Stimulated activated naive CD8-positive, alpha-beta T cell treated with anti-CD3 and anti-CD28 coated beads, Interleukin-15, Interleukin-2, amounts not matched to agents 100 ng/mL and 50 ng/mL, for 24 hours (primary cell): ENCODE measurements around the gene ITK.

Experiments
- H3K27ac Mint-ChIP-seq: one replicate; pipeline ENCODE4 v1.8.0; 2021; ENCODE audit warnings: mild to moderate bottlenecking, mixed read lengths
- H3K27me3 Mint-ChIP-seq: one replicate; pipeline ENCODE4 v1.8.0; 2021; ENCODE audit warnings: mixed read lengths
- H3K36me3 Mint-ChIP-seq: one replicate; pipeline ENCODE4 v1.8.0; 2021; ENCODE audit warnings: low read depth, mixed read lengths
- H3K4me1 Mint-ChIP-seq: one replicate; pipeline ENCODE4 v1.8.0; 2021; ENCODE audit warnings: low read depth, mixed read lengths
- H3K4me3 Mint-ChIP-seq: one replicate; pipeline ENCODE4 v1.8.0; 2021; ENCODE audit warnings: mild to moderate bottlenecking, mixed read lengths
- H3K9me3 Mint-ChIP-seq: one replicate; pipeline ENCODE4 v1.8.0; 2021; ENCODE audit warnings: mixed read lengths

Gene ITK

DNA sequence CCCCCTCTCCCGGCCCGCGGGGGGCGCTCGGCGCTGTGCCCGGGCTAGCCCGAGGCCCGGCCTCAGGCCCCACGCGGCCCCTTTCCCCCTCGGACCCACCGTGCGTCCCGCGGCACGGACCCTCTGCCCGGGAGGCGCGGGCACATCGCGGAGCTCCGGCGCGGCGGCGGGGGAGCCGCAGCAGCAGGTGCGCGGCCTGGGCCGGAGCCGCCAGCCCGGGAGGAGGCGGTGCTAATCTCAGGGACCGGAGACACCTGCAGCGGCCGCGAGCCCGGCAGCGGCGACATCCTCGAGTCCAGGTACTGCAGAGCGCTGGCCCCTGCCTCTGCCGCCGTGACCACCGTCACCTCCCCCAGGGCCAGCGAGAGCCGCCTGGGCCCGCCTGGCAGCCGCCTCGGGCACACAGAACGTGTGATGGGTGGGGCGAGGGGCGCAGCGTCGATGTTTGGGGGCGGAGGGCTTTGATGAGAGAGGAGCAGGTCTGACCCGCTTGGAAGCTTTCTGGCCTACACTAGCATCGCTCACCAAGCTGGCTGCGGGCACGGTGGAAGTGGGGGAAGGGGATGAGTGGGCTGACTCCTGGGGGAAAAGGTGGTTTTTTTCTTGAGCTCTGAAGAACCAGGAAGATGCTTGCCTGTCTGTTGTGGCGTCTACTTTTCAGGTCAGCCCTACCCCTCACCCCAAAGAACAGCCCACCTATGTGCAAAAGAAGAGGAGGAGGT, 85.8 kb downstream of the ITK start:
- H3K36me3 Mint-ChIP-seq, result peaks cover 38% of the 10 kb centered on the region

DNA sequence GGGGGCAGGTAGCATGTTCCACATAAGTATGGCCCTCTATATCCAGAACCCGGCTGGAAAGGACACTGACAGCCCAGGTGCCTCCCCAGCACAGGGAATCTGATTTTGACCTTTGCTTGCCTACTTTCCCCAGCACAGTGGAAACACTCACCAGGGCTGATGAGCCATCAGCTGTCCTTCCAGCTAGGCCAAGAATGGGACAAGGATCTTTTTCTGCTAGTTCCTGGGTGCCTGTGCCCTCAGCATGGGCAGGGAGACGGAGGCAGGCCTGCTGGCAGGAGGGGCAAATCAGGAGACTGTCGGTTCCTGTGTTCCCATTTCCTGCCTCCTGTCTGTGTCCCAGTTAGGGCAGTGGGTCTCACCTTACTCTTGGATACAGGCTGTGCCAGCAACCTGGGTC, 86.4 kb downstream of the ITK start:
- H3K27me3 Mint-ChIP-seq, result no peaks in the 10 kb centered on the region
- peak overlapping the region; percentile 95 for H3K27ac Mint-ChIP-seq
- H3K4me3 Mint-ChIP-seq, result peak overlapping the region; percentile 82
- H3K9me3 Mint-ChIP-seq, result no peaks in the 10 kb centered on the region
- peaks cover 44% of the 10 kb centered on the region for H3K36me3 Mint-ChIP-seq
- peaks cover 83% of the 10 kb centered on the region for H3K4me1 Mint-ChIP-seq

More for the DNA sequence above, 85.8 kb downstream of the ITK start:
- Mint-ChIP-seq H3K4me1 (peaks cover 79% of the 10 kb centered on the region), H3K9me3 (no peaks in the 10 kb centered on the region), H3K27me3 (no peaks in the 10 kb centered on the region), H3K4me3 (peak overlapping the region; percentile 82), H3K27ac (peak overlapping the region; percentile 95)

DNA sequence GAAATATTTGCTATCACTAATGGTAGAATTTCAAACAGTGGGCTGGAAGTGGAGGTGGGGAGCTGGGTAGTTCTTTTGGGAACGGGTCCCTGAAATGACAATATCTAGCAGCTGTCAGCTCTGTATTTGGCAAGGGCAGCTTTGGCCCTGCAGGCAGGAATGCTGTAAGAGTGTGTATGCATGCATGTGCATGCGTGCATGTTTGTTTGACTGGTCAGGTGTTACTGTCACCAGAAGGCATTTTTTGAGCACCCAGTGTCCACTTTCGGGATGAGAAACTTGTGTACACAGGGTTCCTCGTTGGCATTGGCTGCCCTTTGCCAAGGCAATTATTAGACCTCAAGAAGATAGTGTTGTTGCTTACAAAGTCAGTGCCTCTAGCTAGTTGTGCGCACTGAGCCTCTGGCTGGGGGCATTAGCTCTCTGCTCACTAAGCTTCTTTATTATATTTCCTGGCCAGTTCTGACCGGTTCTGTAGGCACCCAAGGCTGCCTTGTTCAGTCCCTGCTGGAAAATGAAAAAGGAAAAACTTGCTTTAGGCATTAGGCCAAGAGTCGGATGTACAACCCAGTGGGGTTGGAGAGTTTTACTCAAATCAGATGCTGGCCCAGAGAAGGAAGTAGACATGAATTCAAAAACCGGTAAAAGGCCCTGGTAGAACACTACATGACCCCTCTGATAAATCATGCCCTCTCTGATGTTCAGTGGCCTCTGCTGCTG, 87.3 kb downstream of the ITK start:
- no peaks in the 10 kb centered on the region for H3K27me3 Mint-ChIP-seq
- H3K36me3 Mint-ChIP-seq, result peaks cover 44% of the 10 kb centered on the region
- H3K27ac Mint-ChIP-seq, result peak overlapping the region; percentile 95
- peak overlapping the region; percentile 82 for H3K4me3 Mint-ChIP-seq
- peaks cover 92% of the 10 kb centered on the region for H3K4me1 Mint-ChIP-seq
- no peaks in the 10 kb centered on the region for H3K9me3 Mint-ChIP-seq

DNA sequence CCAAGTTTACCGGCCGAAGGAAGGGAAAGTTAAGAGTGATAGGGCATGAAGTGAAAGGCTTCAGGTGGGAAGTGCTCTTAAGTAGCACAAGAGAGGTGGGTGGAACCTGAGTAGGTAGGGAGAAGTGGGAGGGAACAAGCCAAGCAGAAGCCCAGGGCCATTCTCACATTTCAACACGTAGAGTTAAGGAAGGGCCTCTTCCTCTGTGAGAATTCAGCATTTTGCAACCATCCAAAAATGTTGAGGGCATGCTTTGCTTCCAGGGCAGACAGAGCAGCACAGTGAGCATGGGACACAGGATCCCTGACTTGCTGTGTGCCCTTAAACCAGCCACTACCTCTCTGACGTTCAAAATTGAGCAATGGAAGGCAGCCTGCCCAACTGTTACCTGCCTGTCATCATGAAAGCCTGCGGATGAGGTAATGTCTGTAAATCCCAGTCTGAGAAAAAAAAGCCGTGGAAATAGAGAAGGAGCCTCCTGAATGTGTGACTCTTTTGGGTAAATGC, 88.6 kb downstream of the ITK start:
- Mint-ChIP-seq H3K9me3 (no peaks in the 10 kb centered on the region), H3K36me3 (peaks cover 44% of the 10 kb centered on the region), H3K27me3 (no peaks in the 10 kb centered on the region), H3K4me3 (peak overlapping the region; percentile 82), H3K4me1 (peaks cover 92% of the 10 kb centered on the region), H3K27ac (peak overlapping the region; percentile 96)

DNA sequence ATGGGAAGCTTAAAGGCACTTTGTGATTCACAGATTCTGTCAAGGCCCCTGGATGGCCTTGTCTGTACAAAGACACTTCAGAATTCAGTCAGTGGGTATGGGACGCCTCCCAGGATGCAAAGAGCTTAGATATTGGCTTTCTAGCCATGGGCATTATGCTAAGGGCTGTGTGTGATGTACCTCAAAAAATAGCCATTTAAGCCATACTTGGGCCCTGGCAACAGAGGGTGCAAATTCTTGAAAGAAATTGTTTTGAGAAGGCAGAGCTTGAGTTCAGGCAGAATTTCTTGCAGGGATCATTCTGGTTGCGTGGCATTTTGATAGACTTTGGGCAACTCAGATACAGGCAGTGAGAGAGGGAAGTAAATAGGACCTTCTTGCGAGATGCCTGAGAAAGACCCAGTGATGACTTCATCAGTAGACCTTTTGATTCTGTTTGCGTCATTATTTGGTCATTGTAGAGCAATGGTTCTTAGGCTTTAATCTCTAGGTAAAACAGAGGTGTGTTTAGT, 89.2 kb downstream of the ITK start:
- H3K27ac Mint-ChIP-seq, result peak overlapping the region; percentile 96
- H3K36me3 Mint-ChIP-seq, result peaks cover 48% of the 10 kb centered on the region
- H3K4me3 Mint-ChIP-seq, result peak overlapping the region; percentile 82
- peaks cover 92% of the 10 kb centered on the region for H3K4me1 Mint-ChIP-seq
- H3K27me3 Mint-ChIP-seq, result no peaks in the 10 kb centered on the region
- H3K9me3 Mint-ChIP-seq, result no peaks in the 10 kb centered on the region

DNA sequence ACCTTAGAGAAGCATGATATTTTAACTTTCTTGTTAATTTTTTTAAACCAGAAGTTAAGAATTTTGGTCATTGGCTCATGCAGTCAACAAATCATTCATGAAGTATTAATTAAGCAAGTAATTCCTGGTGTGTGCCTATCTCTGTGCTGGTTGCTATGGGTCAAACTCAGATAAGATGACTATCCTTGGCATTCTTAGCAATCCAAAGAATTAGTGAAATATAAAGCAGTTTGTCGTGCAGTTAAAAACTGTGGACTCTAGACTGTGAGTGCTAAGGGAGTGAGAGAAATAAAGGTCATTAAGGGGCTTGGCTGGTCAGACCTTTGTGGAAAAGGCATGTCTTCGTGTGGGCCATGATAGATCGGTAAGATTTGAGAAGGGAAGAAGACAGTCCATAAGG, 90.1 kb downstream of the ITK start:
- peaks cover 89% of the 10 kb centered on the region for H3K4me1 Mint-ChIP-seq
- H3K4me3 Mint-ChIP-seq, result peak overlapping the region; percentile 79
- no peaks in the 10 kb centered on the region for H3K9me3 Mint-ChIP-seq
- no peaks in the 10 kb centered on the region for H3K27me3 Mint-ChIP-seq
- H3K27ac Mint-ChIP-seq, result peak overlapping the region; percentile 96
- peaks cover 48% of the 10 kb centered on the region for H3K36me3 Mint-ChIP-seq

DNA sequence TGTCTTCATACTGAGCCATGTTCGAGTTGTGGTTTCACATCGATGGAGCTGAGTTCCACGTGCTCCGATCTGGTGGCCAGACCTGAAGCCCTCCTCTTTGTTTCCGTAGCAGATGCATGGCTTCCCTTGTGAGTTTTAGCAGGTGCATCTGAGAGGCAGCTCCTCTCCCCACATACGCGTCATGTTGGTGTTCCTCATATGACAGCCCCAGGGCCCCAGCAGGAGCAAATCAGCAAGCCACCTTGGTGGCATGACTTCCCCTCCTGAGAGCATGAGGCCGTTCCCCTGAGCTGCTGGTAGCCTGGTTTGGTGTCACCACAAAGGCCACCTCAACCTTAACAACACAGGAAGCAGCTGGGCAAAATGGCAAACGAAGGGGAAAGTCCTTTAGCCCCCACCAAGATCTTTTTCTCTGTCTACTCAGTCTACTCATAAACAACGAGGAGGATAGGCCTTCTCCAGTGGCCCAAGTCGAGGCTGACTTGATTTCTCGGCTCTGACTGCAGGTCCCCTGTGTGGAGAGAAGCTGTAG, 91.2 kb downstream of the ITK start:
- H3K36me3 Mint-ChIP-seq, result peaks cover 47% of the 10 kb centered on the region
- no peaks in the 10 kb centered on the region for H3K27me3 Mint-ChIP-seq
- peak overlapping the region; percentile 96 for H3K27ac Mint-ChIP-seq
- peak overlapping the region; percentile 79 for H3K4me3 Mint-ChIP-seq
- H3K9me3 Mint-ChIP-seq, result no peaks in the 10 kb centered on the region
- H3K4me1 Mint-ChIP-seq, result peaks cover 95% of the 10 kb centered on the region

DNA sequence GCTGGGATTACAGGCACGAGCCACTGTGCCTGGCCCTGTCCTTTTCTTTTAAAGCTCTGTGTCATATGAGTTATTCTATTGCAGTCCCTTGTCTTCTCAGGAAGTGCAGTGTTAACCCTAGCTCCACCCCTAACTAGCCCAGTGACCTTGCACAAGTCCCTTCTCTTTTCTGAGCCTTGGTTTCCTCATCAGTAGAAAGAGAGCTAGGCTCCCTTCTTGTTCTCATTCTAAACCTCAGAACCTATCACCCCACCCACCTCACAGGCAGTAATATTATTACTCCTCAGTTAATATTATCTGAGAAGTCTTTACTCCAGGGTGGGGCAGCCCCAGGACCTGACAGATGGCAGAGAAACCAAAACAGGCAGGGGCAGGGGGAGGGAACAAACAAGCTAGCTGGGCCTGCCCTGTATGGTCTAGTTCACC, 92.5 kb downstream of the ITK start:
- Mint-ChIP-seq H3K4me3 (peak overlapping the region; percentile 78), H3K9me3 (no peaks in the 10 kb centered on the region), H3K27me3 (no peaks in the 10 kb centered on the region), H3K36me3 (peaks cover 41% of the 10 kb centered on the region), H3K4me1 (peaks cover 94% of the 10 kb centered on the region), H3K27ac (peak overlapping the region; percentile 96)

DNA sequence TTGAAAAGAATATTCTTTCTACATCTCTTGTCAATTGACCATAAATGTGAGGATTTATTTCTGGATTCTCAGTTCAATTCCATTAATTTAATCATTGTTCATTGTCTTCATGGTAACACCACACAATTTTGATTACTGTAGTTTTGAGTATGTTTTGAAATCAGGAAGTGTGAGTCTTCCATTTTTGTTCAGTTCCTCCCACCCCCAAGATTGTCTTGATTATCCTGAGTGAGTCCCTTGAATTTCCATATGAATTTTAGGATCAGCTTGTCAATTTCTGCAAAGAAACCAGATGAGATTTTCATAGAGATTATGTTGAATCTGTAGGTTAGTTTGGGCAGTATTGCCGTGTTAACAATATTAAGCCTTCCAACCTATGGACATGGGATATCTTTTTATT, 94.8 kb downstream of the ITK start:
- Mint-ChIP-seq H3K9me3 (no peaks in the 10 kb centered on the region), H3K27ac (peak overlapping the region; percentile 68), H3K4me1 (peaks cover 94% of the 10 kb centered on the region), H3K4me3 (peak overlapping the region; percentile 25), H3K27me3 (no peaks in the 10 kb centered on the region), H3K36me3 (peaks cover 39% of the 10 kb centered on the region)

DNA sequence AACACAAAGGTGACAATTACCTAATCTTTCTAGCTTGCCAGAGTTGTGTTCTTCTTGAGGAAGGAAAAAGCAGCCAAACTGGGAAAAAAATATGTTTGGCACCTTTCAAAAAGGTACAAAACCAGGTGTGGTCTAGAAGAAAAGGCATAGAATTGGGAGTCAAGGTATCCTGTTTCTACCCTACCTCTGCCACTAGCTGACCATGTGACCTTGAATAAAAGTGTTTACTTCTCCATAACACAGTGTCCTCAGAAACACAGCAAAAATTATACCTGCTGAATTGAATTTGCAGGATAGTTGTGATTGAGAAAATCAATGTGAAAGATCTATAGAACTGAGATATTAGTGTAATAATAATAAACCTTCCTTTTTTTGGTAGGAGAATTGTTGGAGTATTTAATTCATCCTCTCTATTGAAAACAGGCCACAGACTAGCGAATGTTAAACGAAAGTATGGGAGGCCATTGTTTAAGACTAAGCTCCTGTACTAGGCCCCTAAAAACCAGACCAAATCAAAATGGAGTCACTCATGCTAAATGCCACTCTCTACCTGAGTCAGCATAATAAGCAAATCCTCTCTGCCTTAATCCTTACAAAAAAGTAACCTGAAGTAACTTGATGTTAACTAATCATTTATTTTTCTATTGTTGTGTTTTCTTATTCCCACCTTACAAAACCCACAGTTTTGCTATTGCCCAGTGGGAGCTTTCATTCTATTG, 97.8 kb downstream of the ITK start:
- Mint-ChIP-seq H3K4me1 (peaks cover 94% of the 10 kb centered on the region), H3K27me3 (no peaks in the 10 kb centered on the region), H3K4me3 (no peak overlapping the region), H3K36me3 (peaks cover 41% of the 10 kb centered on the region), H3K9me3 (peaks cover 9% of the 10 kb centered on the region), H3K27ac (peak overlapping the region; percentile 54)

DNA sequence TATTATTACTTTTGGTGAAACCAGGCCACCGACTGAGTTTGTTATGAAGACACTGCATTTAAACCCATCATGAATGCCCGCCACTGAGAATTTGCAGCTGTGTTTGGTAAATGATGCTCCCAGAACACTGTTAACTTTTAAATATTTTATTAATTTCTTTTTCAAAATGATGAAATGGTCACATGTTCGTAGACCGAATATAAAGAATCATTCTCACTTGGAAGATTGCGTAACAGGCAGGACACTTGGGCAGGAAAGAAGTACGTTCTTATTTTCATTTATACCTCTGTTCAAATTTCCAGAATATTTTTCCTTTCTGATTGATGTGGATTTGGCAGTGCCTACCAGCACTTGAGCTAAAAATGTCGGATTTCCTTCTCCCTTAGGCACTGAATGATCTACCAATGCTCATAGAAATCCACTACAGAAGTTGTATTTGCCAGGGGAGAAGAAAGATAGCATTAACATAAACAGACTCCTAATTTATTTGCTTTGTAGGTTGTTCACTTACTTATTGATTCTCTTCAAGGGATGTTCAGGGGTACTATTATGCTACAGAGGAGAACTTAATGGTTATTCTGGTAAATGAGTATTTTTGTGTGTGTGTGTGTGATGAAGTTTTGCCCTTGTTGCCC, 99.1 kb downstream of the ITK start:
- H3K9me3 Mint-ChIP-seq, result peaks cover 9% of the 10 kb centered on the region
- H3K27me3 Mint-ChIP-seq, result no peaks in the 10 kb centered on the region
- peak overlapping the region; percentile 46 for H3K4me3 Mint-ChIP-seq
- peaks cover 94% of the 10 kb centered on the region for H3K4me1 Mint-ChIP-seq
- H3K27ac Mint-ChIP-seq, result peak overlapping the region; percentile 93
- peaks cover 43% of the 10 kb centered on the region for H3K36me3 Mint-ChIP-seq

DNA sequence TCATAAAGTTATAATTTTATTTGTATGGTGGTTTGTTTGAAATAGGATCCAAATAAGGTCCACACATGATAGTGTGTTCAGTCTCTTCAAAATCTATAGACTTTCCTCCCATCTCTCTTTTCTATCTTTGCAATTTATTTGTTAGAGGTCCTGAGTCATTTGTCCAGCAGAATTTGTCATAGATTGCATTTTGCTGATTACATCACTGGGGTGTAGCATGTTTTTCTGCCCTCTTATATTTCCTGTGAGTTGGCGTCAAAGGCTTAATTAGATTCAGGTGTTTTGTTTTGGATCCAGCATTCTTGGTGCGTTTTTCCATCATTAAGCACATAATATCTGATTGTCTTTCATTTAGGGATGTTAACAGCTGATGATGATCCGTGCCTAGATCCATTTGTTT, 100.3 kb downstream of the ITK start:
- Mint-ChIP-seq H3K27me3 (no peaks in the 10 kb centered on the region), H3K36me3 (peaks cover 52% of the 10 kb centered on the region), H3K9me3 (peaks cover 9% of the 10 kb centered on the region), H3K27ac (peak overlapping the region; percentile 86), H3K4me3 (peak overlapping the region; percentile 22), H3K4me1 (peaks cover 98% of the 10 kb centered on the region)

DNA sequence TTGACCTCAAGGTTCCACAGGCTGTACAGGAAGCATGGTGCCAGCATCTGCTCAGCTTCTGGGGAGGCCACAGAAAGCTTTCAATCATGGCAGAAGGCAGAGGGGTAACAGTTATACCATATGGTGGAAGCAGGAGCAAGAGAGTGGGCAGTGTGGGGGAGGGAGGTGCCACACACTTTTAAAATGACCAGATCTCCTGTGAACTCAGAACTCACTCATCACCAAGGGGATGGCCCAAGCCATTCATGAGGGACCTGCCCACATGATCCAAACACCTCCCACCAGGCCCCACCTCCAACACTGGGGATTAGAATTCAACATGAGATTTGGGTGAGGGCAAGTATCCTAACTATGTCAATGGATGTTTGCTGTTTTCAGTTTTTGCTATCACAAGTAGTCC, 101.5 kb downstream of the ITK start:
- peak overlapping the region; percentile 86 for H3K27ac Mint-ChIP-seq

DNA sequence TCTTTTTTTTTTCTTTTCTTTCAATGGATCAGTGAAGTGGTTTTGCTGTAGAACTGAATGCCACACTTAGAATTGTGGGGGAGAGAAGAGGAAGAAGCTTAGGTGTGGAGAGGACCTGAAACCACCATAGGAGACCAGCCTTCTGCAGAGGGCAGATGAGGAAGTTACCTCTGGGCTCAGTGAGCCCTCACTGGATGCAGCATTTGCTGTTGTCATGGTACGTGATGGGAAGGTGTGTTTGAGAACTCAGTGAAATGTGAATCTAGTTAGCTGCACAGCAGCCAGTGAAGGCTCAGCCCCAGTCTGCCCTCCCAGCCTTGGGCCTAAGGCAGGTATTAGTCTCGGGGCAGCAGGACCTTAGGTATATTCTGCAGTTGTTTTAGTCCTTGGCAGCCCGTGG, 102.8 kb downstream of the ITK start:
- Mint-ChIP-seq H3K27me3 (no peaks in the 10 kb centered on the region), H3K4me1 (peaks cover 93% of the 10 kb centered on the region), H3K9me3 (peaks cover 9% of the 10 kb centered on the region), H3K27ac (peak overlapping the region; percentile 86), H3K4me3 (peak overlapping the region; percentile 20), H3K36me3 (peaks cover 64% of the 10 kb centered on the region)

More for the DNA sequence above, 101.5 kb downstream of the ITK start:
- Mint-ChIP-seq H3K9me3 (peaks cover 9% of the 10 kb centered on the region), H3K27me3 (no peaks in the 10 kb centered on the region), H3K4me1 (peaks cover 92% of the 10 kb centered on the region), H3K4me3 (no peak overlapping the region), H3K36me3 (peaks cover 58% of the 10 kb centered on the region)
